Neutrophil (primary cell): ENCODE measurements around the gene LRFN2.

ENCODE experiments used
- H3K27ac ChIP-seq: fragments of 200-600 bp; sonication (generic); 2 replicates; pipeline ENCODE4 v1.5.1; 2016; ENCODE audit warnings: mild to moderate bottlenecking, moderate library complexity
- H3K27me3 ChIP-seq: fragments of 200-600 bp; sonication (generic); 2 replicates; pipeline ENCODE4 v1.6.0; 2016; ENCODE audit warnings: mild to moderate bottlenecking
- H3K36me3 ChIP-seq: fragments of 200-600 bp; sonication (generic); 2 replicates; pipeline ENCODE4 v1.5.1; 2017
- H3K4me1 ChIP-seq, 2 experiments: fragments of 200-600 bp in 1 of 2; sonication (generic) in 1 of 2; 1 replicate in 1 of 2; 2 replicates in 1 of 2; pipeline versions ENCODE4 v1.5.1 to v1.6.1; 2013 to 2016; ENCODE audit warnings: low read depth in 1 of 2, low read length in 1 of 2, mild to moderate bottlenecking in 1 of 2, moderate library complexity in 1 of 2; ENCODE audit not compliant: control insufficient read depth in 1 of 2, insufficient read depth in 1 of 2
- H3K4me3 ChIP-seq, 2 experiments: fragments of 200-600 bp in 1 of 2; sonication (generic) in 1 of 2; 1 replicate in 1 of 2; 2 replicates in 1 of 2; pipeline ENCODE4 v1.5.1; 2013 to 2016; ENCODE audit warnings: low read depth in 1 of 2, low read length in 1 of 2, mild to moderate bottlenecking in 1 of 2, moderate library complexity in 1 of 2
- H3K9me3 ChIP-seq: fragments of 200-600 bp; sonication (generic); 2 replicates; pipeline ENCODE4 v1.5.1; 2016
- CTCF ChIP-seq: fragments of 200-600 bp; sonication (generic); IDR thresholded peaks from 2 replicates; pipeline ENCODE4 v1.5.1; 2016; ENCODE audit warnings: antibody characterized with exemption

The LRFN2 gene

DNA sequence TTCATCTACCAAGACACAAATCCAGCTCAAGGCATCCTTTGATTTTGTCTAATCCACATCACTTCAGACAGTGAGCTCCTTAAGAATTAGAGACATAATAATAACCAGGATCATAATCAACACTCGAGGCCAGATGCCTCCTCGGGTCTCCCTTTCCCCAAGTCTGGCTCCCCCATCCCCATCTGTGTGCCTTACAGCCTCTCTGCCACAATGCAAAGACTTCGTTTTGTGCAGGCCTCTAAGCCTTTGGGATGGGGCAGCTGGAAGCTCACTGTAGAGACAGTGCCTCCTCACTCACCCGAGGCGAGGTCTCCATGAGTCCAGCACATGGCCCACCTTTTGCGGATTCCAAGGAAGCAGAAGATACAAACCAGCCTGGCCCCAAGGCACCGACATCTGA is 30.3 kb downstream of the LRFN2 start:
- Histone ChIP-seq H3K36me3 (no peaks in the 10 kb centered on the region), H3K27ac (no peak overlapping the region), H3K27me3 (no peaks in the 10 kb centered on the region), H3K4me1 (no peaks in the 10 kb centered on the region), H3K4me3 (no peak overlapping the region), H3K9me3 (no peaks in the 10 kb centered on the region)
- TF ChIP-seq CTCF = no peak

DNA sequence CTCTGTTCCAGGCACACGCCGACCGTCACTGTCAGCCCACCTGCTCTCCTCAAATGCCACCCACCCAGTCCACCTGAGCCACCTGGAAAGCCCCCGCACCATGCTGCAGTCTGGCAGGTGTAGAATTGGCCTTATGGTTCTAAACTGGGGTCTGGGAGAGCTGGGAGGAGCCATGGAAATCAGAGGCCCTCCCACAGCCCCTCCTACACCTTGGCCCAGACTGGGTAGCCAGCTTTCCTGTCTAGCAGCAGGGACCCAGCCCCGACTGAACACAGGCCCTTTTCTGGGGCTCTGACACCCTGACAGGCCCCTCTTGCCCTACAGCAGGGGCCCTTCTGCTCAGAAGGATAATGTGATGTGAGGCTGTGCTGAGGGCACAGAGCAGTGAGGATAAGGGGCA is 31.1 kb downstream of the LRFN2 start:
- Histone ChIP-seq H3K4me3 (no peak overlapping the region), H3K4me1 (no peaks in the 10 kb centered on the region), H3K36me3 (no peaks in the 10 kb centered on the region), H3K9me3 (no peaks in the 10 kb centered on the region), H3K27me3 (no peaks in the 10 kb centered on the region), H3K27ac (no peak overlapping the region)
- no peak for TF ChIP-seq CTCF

DNA sequence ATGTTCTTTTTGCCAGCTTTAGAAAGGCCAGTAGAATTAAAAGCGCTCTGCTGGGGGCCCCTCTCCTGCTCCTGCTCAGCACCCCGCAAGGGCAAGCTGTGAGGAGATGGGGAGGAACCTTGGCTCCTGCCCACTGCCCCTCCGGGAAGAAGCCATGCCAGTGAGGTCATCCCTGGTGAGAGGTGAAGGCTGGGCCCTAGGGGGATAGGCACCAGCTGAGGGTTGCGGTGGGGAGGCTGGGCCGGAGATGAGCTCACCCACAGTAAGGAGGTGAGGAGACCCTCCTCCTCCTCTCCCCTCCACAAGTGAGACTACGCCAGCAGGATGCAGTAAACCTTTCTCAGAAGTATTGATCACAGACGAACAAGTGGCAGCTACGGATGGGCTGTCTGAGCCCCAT is 32.1 kb downstream of the LRFN2 start:
- Histone ChIP-seq H3K27ac (no peak overlapping the region), H3K4me3 (no peak overlapping the region), H3K4me1 (no peaks in the 10 kb centered on the region), H3K36me3 (no peaks in the 10 kb centered on the region), H3K9me3 (no peaks in the 10 kb centered on the region), H3K27me3 (no peaks in the 10 kb centered on the region)
- no peak for TF ChIP-seq CTCF

- no peaks in the 10 kb centered on the region for H3K4me1 ChIP-seq
- no peaks in the 10 kb centered on the region for H3K27me3 ChIP-seq
- no peak overlapping the region for H3K4me3 ChIP-seq
- H3K9me3 ChIP-seq = no peaks in the 10 kb centered on the region
- H3K36me3 ChIP-seq = no peaks in the 10 kb centered on the region
- no peak for TF ChIP-seq CTCF
- H3K27ac ChIP-seq = no peak overlapping the region
Measured at GRCh38 chr6:40552941-40553340, 34.2 kb downstream of the LRFN2 start.

- Histone ChIP-seq H3K36me3 (no peaks in the 10 kb centered on the region), H3K27ac (no peak overlapping the region), H3K27me3 (no peaks in the 10 kb centered on the region), H3K9me3 (no peaks in the 10 kb centered on the region), H3K4me1 (no peaks in the 10 kb centered on the region), H3K4me3 (no peak overlapping the region)
- no peak for TF ChIP-seq CTCF
Measured at GRCh38 chr6:40551966-40552505, 35.1 kb downstream of the LRFN2 start.
